Cardiac muscle cell (in vitro differentiated cells and primary cell): ENCODE results near the gene UGT1A7. TPM values are rescaled to one million over a fixed set of nuclear protein-coding genes. Genes with fewer than 3 reads are reported as not detected.

Experiments
- DNase-seq, 2 donors: peaks; one replicate each; pipeline versions ENCODE4 v3.0.0 to v3.0.0-alpha.2; 2010 to 2017; ENCODE audit warnings: low read depth in 1 of 2, low spot score in 1 of 2
- H3K27ac ChIP-seq: fragments of 200-600 bp; sonication (generic); 2 replicates; pipeline ENCODE4 v1.5.1; 2016
- H3K27me3 ChIP-seq: fragments of 200-600 bp; sonication (generic); 2 replicates; pipeline ENCODE4 v1.6.0; 2016; ENCODE audit warnings: control low read depth
- H3K36me3 ChIP-seq: fragments of 200-600 bp; sonication (generic); 2 replicates; pipeline ENCODE4 v1.5.1; 2016; ENCODE audit warnings: control low read depth
- H3K4me1 ChIP-seq: fragments of 200-600 bp; sonication (generic); 2 replicates; pipeline ENCODE4 v1.8.1; 2017; ENCODE audit warnings: low read depth, mild to moderate bottlenecking, mixed run types
- H3K4me3 ChIP-seq: fragments of 200-600 bp; sonication (generic); 2 replicates; pipeline ENCODE4 v1.5.1; 2016; ENCODE audit warnings: mild to moderate bottlenecking
- H3K9me3 ChIP-seq: fragments of 200-600 bp; sonication (generic); 2 replicates; pipeline ENCODE4 v1.5.1; 2017; ENCODE audit warnings: low read depth, mild to moderate bottlenecking, control low read depth
- polyA plus RNA-seq: library from polyadenylated mRNA; unstranded; fragments of >200 nt; fragmentation: Nextera tagmentation; extraction: Ambion mirVana; gene quantifications from 2 replicates; pipeline ENCODE4 v1.2.1, GENCODE V29; 2016
- total RNA-seq: library from RNA; depleted of rRNA; stranded (reverse); fragments of >200 nt; gene quantifications from 2 replicates; pipeline ENCODE4 v1.2.3, GENCODE V29; 2016
- TF ChIP-seq, protein P1 (sequence below): IDR thresholded peaks from 2 replicates; pipeline ENCODE4 v1.5.1; 2012; ENCODE audit warnings: low read depth, mild to moderate bottlenecking, low read length

UGT1A7 gene
- total and polyA plus RNA-seq, 2 experiments from 2014 or later = not detected

DNA sequence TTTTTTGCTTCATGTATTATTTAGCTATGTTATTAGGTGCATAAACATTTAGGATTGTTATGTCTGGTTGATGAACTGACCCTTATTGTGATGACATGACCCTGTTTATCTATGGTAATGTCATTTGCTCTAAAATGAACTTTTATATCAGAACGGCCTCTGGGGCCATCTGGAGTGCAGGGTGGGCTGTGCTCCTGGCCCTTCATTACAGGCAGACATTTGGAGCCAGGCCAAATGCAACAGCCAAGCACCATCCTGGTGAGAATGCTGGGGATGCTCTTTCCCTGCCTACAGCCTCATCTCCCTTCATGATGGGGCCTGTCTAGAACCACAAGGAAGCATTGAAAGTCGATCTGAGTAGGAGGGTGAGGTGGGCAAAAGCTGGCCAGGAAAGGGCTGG is 134.6 kb downstream of the UGT1A7 start:
- peak in 1 of 2 donors; percentile 9 for DNase-seq
- H3K4me3 ChIP-seq = no peak overlapping the region
- H3K27ac ChIP-seq = no peak overlapping the region
- no peaks in the 10 kb centered on the region for H3K36me3 ChIP-seq
- TF ChIP-seq, protein P1, sequence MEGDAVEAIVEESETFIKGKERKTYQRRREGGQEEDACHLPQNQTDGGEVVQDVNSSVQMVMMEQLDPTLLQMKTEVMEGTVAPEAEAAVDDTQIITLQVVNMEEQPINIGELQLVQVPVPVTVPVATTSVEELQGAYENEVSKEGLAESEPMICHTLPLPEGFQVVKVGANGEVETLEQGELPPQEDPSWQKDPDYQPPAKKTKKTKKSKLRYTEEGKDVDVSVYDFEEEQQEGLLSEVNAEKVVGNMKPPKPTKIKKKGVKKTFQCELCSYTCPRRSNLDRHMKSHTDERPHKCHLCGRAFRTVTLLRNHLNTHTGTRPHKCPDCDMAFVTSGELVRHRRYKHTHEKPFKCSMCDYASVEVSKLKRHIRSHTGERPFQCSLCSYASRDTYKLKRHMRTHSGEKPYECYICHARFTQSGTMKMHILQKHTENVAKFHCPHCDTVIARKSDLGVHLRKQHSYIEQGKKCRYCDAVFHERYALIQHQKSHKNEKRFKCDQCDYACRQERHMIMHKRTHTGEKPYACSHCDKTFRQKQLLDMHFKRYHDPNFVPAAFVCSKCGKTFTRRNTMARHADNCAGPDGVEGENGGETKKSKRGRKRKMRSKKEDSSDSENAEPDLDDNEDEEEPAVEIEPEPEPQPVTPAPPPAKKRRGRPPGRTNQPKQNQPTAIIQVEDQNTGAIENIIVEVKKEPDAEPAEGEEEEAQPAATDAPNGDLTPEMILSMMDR = no peak
- H3K4me1 ChIP-seq = no peaks in the 10 kb centered on the region
- H3K9me3 ChIP-seq = no peaks in the 10 kb centered on the region
- H3K27me3 ChIP-seq = no peaks in the 10 kb centered on the region

DNA sequence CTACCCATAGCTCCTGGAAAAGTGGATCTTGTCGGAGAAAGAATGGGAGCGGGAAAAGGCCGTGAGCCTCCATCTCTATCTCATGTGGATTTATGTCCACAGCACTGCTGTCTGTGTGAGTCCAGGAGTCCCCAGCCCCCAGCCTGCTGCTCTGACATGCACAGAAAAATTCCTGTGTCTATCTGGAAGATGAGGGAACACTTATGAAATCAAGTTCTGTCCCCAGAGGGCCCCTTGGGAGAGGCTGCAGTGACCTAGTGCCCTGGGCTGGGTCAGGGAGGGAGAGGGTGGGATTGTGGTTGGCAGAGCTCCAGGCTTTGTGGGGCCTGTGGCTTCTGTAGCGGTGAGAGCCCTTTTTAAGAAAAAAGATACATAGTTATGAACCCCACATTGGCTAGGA is 135.1 kb downstream of the UGT1A7 start:
- no peaks in the 10 kb centered on the region for H3K9me3 ChIP-seq
- no peak overlapping the region for H3K4me3 ChIP-seq
- TF ChIP-seq, protein P1 = no peak
- H3K36me3 ChIP-seq = no peaks in the 10 kb centered on the region
- H3K4me1 ChIP-seq = no peaks in the 10 kb centered on the region
- no peaks in the 10 kb centered on the region for H3K27me3 ChIP-seq
- no peak overlapping the region for H3K27ac ChIP-seq
- DNase-seq = peak; percentile 10 to 36

DNA sequence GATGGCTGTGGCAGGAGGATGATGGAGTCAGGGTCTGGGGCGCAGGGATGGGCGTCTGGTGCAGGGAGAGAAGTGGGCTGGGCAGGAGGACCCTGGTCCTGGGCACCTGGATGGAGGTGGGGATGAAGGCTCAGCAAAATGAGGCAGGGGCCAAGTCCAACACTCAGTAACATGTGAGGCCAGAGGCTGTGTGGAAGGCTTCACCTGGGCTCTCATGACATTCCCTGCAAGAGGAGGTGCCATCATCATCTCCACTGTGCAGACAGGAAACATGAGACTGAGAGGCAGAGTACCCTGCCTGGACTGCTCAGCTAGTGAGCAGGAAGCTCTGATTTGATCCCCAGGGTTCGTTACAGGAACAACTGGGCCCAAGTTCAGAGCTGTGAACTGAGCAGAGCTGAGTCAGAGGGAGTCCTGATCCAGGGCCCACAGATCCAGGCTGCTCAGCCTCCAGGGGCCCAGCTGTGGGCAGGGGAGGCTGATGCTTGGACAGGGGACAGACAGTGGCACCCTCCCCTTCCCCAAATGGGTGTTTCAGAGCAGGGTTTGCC is 135.7 kb downstream of the UGT1A7 start:
- Histone ChIP-seq H3K27me3 (no peaks in the 10 kb centered on the region), H3K36me3 (no peaks in the 10 kb centered on the region), H3K4me1 (no peaks in the 10 kb centered on the region), H3K27ac (no peak overlapping the region), H3K4me3 (no peak overlapping the region), H3K9me3 (no peaks in the 10 kb centered on the region)
- DNase-seq = peak in 1 of 2 donors; percentile 58
- TF ChIP-seq, protein P1 = no peak

GRCh38 chr2:233817995-233818638 is 136.4 kb downstream of the UGT1A7 start:
- TF ChIP-seq, protein P1 = no peak
- no peak for DNase-seq

DNA sequence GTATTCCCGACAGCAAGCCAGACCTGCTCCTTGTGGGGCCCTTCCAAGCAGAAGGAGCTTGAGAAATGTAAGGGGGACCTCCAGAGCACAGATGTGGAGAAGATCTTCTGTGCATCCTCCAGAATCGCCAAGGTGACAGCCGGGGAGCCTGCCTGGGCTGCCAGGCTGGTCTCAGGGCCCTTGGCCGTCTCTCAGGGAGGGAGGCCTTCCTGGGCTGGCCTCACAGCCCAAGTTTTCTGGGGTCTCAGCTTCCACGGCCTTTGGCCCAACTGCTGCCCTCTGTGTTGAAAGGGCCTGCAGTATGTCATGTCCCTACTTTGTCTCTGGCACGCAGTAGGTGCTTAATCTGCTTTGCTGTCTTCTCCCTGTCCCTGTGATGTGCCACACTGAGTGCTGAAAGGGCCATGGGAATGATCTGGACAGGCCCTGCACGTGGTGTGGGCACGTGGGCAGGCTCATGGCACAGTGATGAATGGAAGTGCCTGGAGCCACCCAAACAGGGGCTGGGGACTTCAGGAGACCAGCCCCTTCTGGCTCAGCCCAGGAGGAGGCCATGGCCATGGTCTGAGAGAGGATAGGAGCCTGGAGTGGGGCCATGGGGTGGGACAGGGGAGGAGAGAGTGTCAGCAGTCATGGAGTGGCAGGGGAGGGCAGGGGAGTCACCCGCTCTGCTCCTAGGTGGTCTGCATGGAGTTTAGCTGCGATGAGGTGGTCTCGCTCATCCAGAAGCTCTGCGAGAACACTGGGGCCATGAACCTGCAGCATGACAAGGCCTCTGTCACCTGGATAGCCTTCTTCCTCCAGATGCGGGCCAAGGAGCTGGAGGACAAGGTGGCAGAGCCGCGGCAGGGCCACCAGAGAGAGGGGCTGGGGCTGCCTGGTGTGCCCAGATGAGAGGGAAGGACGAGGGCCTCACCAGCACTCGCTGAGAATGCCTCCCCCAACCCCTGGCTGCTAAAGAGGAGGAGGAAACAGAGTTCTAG is 137.2 kb downstream of the UGT1A7 start:
- H3K9me3 ChIP-seq = no peaks in the 10 kb centered on the region
- DNase-seq = no peak
- no peak overlapping the region for H3K27ac ChIP-seq
- TF ChIP-seq, protein P1 = no peak
- no peaks in the 10 kb centered on the region for H3K36me3 ChIP-seq
- no peak overlapping the region for H3K4me3 ChIP-seq
- H3K27me3 ChIP-seq = no peaks in the 10 kb centered on the region
- no peaks in the 10 kb centered on the region for H3K4me1 ChIP-seq

More at GRCh38 chr2:233817995-233818638, 136.4 kb downstream of the UGT1A7 start:
- no peak overlapping the region for H3K4me3 ChIP-seq
- no peaks in the 10 kb centered on the region for H3K4me1 ChIP-seq
- no peaks in the 10 kb centered on the region for H3K9me3 ChIP-seq
- no peaks in the 10 kb centered on the region for H3K36me3 ChIP-seq
- H3K27me3 ChIP-seq = no peaks in the 10 kb centered on the region
- H3K27ac ChIP-seq = no peak overlapping the region
